22Rv1 (cell line): Measurements from ENCODE around the gene L3HYPDH.

Experiments
- H3K27ac ChIP-seq: fragments of 450-650 bp; 2 replicates; pipeline ENCODE4 v1.5.1; 2017
- CTCF ChIP-seq: fragments of 450-650 bp; IDR thresholded peaks from 2 replicates; pipeline ENCODE4 v1.5.1; 2017; ENCODE audit warnings: mild to moderate bottlenecking
- ZFX ChIP-seq: fragments of 450-650 bp; IDR thresholded peaks from 2 replicates; pipeline ENCODE4 v1.6.1; 2017; ENCODE audit warnings: antibody characterized with exemption, borderline replicate concordance

L3HYPDH gene

GRCh38 chr14:59510001-59510400 is 25.8 kb upstream of the L3HYPDH start:
- H3K27ac ChIP-seq: no peak overlapping the region
- TF ChIP-seq ZFX: no peak
- no peak for TF ChIP-seq CTCF

GRCh38 chr14:59509101-59509500 is 24.9 kb upstream of the L3HYPDH start:
- TF ChIP-seq CTCF (no peak), ZFX (no peak)
- no peak overlapping the region for H3K27ac ChIP-seq

GRCh38 chr14:59507752-59508103 is 23.5 kb upstream of the L3HYPDH start:
- TF ChIP-seq CTCF (no peak), ZFX (no peak)
- H3K27ac ChIP-seq: no peak overlapping the region

GRCh38 chr14:59507063-59507751 is 23.0 kb upstream of the L3HYPDH start:
- TF ChIP-seq CTCF: peak; percentile 97
- TF ChIP-seq ZFX: no peak
- no peak overlapping the region for H3K27ac ChIP-seq

- H3K27ac ChIP-seq: no peak overlapping the region
- TF ChIP-seq CTCF (no peak), ZFX (no peak)
These were observed 19.0 kb upstream of the L3HYPDH start for GRCh38 chr14:59503256-59503655.

- H3K27ac ChIP-seq: no peak overlapping the region
These were observed 16.5 kb upstream of the L3HYPDH start for GRCh38 chr14:59500732-59501131.

More at GRCh38 chr14:59500732-59501131, 16.5 kb upstream of the L3HYPDH start:
- TF ChIP-seq CTCF (no peak), ZFX (no peak)
